ENCODE data around the gene ITLN2.
"Not testable (repeated sequence)": the region's sequence is repeated elsewhere in the genome, so short reads cannot be mapped to it uniquely, and the experiment has no call there.

Gene ITLN2

GRCh38 chr1:160904783-160905616 is 49.6 kb downstream of the ITLN2 start:
- DNase-seq: no peak

GRCh38 chr1:160902251-160902650 is 52.4 kb downstream of the ITLN2 start:
- not testable (repeated sequence) for DNase-seq

DNA sequence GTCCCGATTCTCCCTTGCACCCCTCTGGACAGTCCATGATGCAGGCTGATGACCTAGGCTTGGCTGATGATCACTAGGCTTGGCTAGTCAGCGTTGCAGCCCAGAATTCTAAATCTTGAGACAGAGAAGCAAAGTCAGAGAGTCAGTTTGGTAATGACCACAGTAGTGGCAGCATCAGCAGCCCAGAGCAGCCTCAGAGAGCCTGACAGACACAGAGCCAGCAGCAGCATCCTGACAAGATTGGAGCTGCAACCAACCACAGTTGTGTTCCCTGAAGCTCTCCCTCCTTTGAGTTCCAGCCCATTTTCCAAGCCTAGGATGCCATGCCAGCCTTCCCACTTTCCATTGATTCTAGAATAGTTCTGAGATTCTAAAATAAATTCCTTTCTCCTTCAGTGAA is 52.8 kb downstream of the ITLN2 start:
- DNase-seq: no peak

GRCh38 chr1:160900683-160901082 is 53.9 kb downstream of the ITLN2 start:
- not testable (repeated sequence) for DNase-seq
